ENCODE measurements around the gene ARHGAP10.

DNA sequence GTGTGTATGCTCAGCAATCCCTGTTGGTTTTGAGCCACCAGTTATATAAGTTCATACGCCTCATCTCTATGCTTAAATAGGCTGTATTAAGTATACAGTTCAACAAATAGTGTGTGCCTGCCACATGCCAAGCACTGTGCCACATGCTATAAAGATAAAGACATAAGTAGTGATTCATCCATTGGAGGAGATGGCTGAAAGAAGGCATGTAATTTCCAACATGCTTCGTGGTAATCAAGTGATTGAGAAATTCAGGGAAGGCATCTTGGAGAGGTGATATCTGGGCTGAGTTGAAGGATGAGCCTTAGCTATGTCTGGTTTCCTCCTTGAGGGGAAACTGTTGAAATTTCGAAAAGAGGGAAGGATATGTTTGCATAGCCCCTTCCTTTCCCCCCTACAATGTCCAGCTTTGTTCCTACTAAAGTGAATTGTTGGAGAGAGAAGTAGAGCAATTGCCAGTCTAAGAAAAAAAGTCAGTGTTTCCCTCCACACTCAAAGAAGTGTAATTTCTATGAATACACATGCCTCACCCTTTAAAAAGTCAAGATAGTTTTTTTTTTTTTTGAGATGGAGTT is 96.5 kb downstream of the ARHGAP10 start:
- TF ChIP-seq TAF1 (IDR thresholded peaks at IDR 0.05; ENCODE audit: low read depth, low read length) (no peak), POLR2AphosphoS5 (IDR thresholded peaks at IDR 0.05; ENCODE audit: low read depth, low read length) (no peak)
